Fibroblast of lung (primary cell): ENCODE results near the gene PMM2. TPM values are rescaled to one million over a fixed set of nuclear protein-coding genes. Genes with fewer than 3 reads are reported as not detected.
A peak's percentile ranks its signal among the peaks of the same experiment; 100 is the strongest.

Source experiments
- DNase-seq, 2 donors: peaks; one replicate each; pipeline versions ENCODE4 v3.0.0 to v3.0.0-alpha.2; 2010; ENCODE audit warnings: low read depth in 2 of 2
- H2AFZ ChIP-seq: 2 replicates; pipeline ENCODE4 v1.5.1; 2012; ENCODE audit warnings: low read length, control low read depth, inconsistent platforms
- H3K27ac ChIP-seq: 2 replicates; pipeline ENCODE4 v1.5.1; 2011; ENCODE audit warnings: low read length, control low read depth; ENCODE audit not compliant: insufficient read depth
- H3K27me3 ChIP-seq: 2 replicates; pipeline ENCODE4 v1.5.1; 2011; ENCODE audit warnings: mild to moderate bottlenecking, low read length; ENCODE audit not compliant: control insufficient read depth, insufficient read depth
- H3K36me3 ChIP-seq: 2 replicates; pipeline ENCODE4 v1.5.1; 2011; ENCODE audit warnings: low read length; ENCODE audit not compliant: control insufficient read depth, insufficient read depth
- H3K4me1 ChIP-seq: 2 replicates; pipeline ENCODE4 v1.5.1; 2011; ENCODE audit warnings: low read length; ENCODE audit not compliant: control insufficient read depth, insufficient read depth; ENCODE audit errors: extremely low read depth
- H3K4me2 ChIP-seq: 2 replicates; pipeline ENCODE4 v1.5.1; 2011; ENCODE audit warnings: low read length, control low read depth; ENCODE audit not compliant: insufficient read depth; ENCODE audit errors: extremely low read depth
- H3K4me3 ChIP-seq, 4 experiments: fragments of 200-600 bp in 1 of 4; sonication (generic) in 1 of 4; replicated peaks in 1 of 4; 2 replicates each; pipeline ENCODE4 v1.5.1; 2011 to 2016; ENCODE audit warnings: low read length in 4 of 4, low read depth in 3 of 4, mild to moderate bottlenecking in 3 of 4, control low read depth in 2 of 4, inconsistent platforms in 1 of 4, mixed read lengths in 1 of 4; ENCODE audit not compliant: insufficient read depth in 1 of 4; ENCODE audit errors: control extremely low read depth in 1 of 4
- H3K79me2 ChIP-seq: 2 replicates; pipeline ENCODE4 v1.5.1; 2012; ENCODE audit warnings: mild to moderate bottlenecking, low read length, inconsistent platforms; ENCODE audit not compliant: control insufficient read depth, insufficient read depth
- H3K9ac ChIP-seq: 2 replicates; pipeline ENCODE4 v1.5.1; 2011; ENCODE audit warnings: mild to moderate bottlenecking, low read length, control low read depth; ENCODE audit not compliant: insufficient read depth
- H3K9me3 ChIP-seq: 2 replicates; pipeline ENCODE4 v1.5.1; 2012; ENCODE audit warnings: low read depth, low read length; ENCODE audit not compliant: control insufficient read depth, insufficient read depth
- H4K20me1 ChIP-seq: 2 replicates; pipeline ENCODE4 v1.5.1; 2011; ENCODE audit warnings: low read length; ENCODE audit not compliant: control insufficient read depth, insufficient read depth; ENCODE audit errors: extremely low read depth
- CTCF ChIP-seq, 2 donors: IDR thresholded peaks in 1 of 2; conservative IDR thresholded peaks in 1 of 2; 1 replicate in 1 of 2; 2 replicates in 1 of 2; pipeline ENCODE4 v1.5.1; 2011 to 2012; ENCODE audit warnings: low read length in 2 of 2, control low read depth in 1 of 2, inconsistent platforms in 1 of 2, low read depth in 1 of 2, mild to moderate bottlenecking in 1 of 2
- EZH2 ChIP-seq: IDR thresholded peaks from 2 replicates; pipeline ENCODE4 v1.5.1; 2012; ENCODE audit warnings: low read length, control low read depth, mild to moderate bottlenecking; ENCODE audit errors: missing control alignments
- polyA plus RNA-seq, 2 donors: library from polyadenylated mRNA; depleted of rRNA in 1 of 2; stranded (reverse) in 1 of 2; unstranded in 1 of 2; fragments of >200 nt; gene quantifications; 2 replicates each; pipeline ENCODE4 v1.2.1, GENCODE V29; 2011 to 2012; ENCODE audit warnings: missing spikeins in 1 of 2
- total RNA-seq: library from RNA; depleted of rRNA; stranded (reverse); fragments of >200 nt; gene quantifications from 2 replicates; pipeline ENCODE4 v1.2.1, GENCODE V29; 2014

PMM2 gene
- total and polyA plus RNA-seq, 2 donors (not counting 1 experiment from before 2014, with no cell fraction given) = 19.5 to 49.3 TPM

GRCh38 chr16:8878523-8878911, 80.9 kb downstream of the PMM2 start:
- Histone ChIP-seq H2AFZ (no peak overlapping the region), H3K9ac (no peak overlapping the region), H3K4me2 (peak overlapping the region; percentile 17), H3K27me3 (no peaks in the 10 kb centered on the region), H3K4me1 (peaks cover 5% of the 10 kb centered on the region), H3K4me3 (no peak overlapping the region), H4K20me1 (no peaks in the 10 kb centered on the region), H3K79me2 (no peaks in the 10 kb centered on the region), H3K9me3 (no peaks in the 10 kb centered on the region), H3K27ac (no peak overlapping the region), H3K36me3 (no peaks in the 10 kb centered on the region)
- TF ChIP-seq CTCF (conservative IDR thresholded peaks at IDR 0.05 in 1 of 2, IDR thresholded peaks at IDR 0.05 in 1 of 2; ENCODE audit: low read depth in 1 of 2, low read length in 2 of 2) (no peak), EZH2 (no peak)
- DNase-seq = peak; percentile 55 to 79

- no peak for DNase-seq
- Histone ChIP-seq H2AFZ (no peak overlapping the region), H3K4me2 (no peak overlapping the region), H4K20me1 (no peaks in the 10 kb centered on the region), H3K27me3 (no peaks in the 10 kb centered on the region), H3K9ac (no peak overlapping the region), H3K27ac (no peak overlapping the region), H3K36me3 (no peaks in the 10 kb centered on the region), H3K4me1 (peaks cover 23% of the 10 kb centered on the region), H3K4me3 (no peak overlapping the region), H3K79me2 (no peaks in the 10 kb centered on the region), H3K9me3 (no peaks in the 10 kb centered on the region)
- no peak for TF ChIP-seq EZH2
- TF ChIP-seq CTCF (conservative IDR thresholded peaks at IDR 0.05 in 1 of 2, IDR thresholded peaks at IDR 0.05 in 1 of 2; ENCODE audit: low read depth in 1 of 2, low read length in 2 of 2) = no peak
Measured at GRCh38 chr16:8880839-8881510, 83.3 kb downstream of the PMM2 start.

GRCh38 chr16:8882041-8882617, 84.5 kb downstream of the PMM2 start, which contains the start of gene LITAFD:
Gene LITAFD (plus strand): TSS chr16:8882351. CDS start chr16:8884356, 2,005 bp downstream.
- TF ChIP-seq CTCF (conservative IDR thresholded peaks at IDR 0.05 in 1 of 2, IDR thresholded peaks at IDR 0.05 in 1 of 2; ENCODE audit: low read depth in 1 of 2, low read length in 2 of 2) (no peak), EZH2 (no peak)
- H2AFZ ChIP-seq = no peak within 1 kb of the TSS

More at GRCh38 chr16:8882041-8882617, 84.5 kb downstream of the PMM2 start, which contains the start of gene LITAFD:
- Histone ChIP-seq H3K9ac (no peak within 1 kb of the TSS), H3K4me3 (no peak within 1 kb of the TSS), H3K79me2 (no peaks in the 10 kb centered on the region), H3K36me3 (no peaks in the 10 kb centered on the region), H3K9me3 (no peaks in the 10 kb centered on the region), H3K4me2 (no peak within 1 kb of the TSS), H3K27ac (no peak within 1 kb of the TSS), H4K20me1 (no peaks in the 10 kb centered on the region), H3K27me3 (no peaks in the 10 kb centered on the region), H3K4me1 (peaks cover 26% of the 10 kb centered on the region)
- no peak for DNase-seq
